ENCODE measurements around the gene NPHP4. TPM values are rescaled to one million over a fixed set of nuclear protein-coding genes. Genes with fewer than 3 reads are reported as not detected.

The NPHP4 gene
- total and polyA plus RNA-seq, 2 donors (not counting 3 experiments of a cell fraction or from before 2014, with no cell fraction given): 4.4 to 11.7 TPM

- Histone ChIP-seq H3K9me3 (replicated peaks; ENCODE audit: control insufficient read depth, insufficient read depth, low read length) (no peaks in the 10 kb centered on the region), H3K4me3 (replicated peaks in 1 of 3; ENCODE audit: insufficient read depth in 1 of 3, low read depth in 1 of 3, low read length in 3 of 3) (no peak overlapping the region), H3K27me3 (ENCODE audit: control insufficient read depth in 2 of 2, insufficient read depth in 2 of 2, low read length in 2 of 2) (no peaks in the 10 kb centered on the region), H3K9ac (replicated peaks; ENCODE audit: extremely low read depth, insufficient read depth, low read length) (no peak overlapping the region), H3K27ac (ENCODE audit: insufficient read depth, low read depth, low read length) (no peak overlapping the region), H4K20me1 (replicated peaks; ENCODE audit: control insufficient read depth, extremely low read depth, insufficient read depth, low read length) (no peaks in the 10 kb centered on the region), H3K4me2 (ENCODE audit: insufficient read depth, low read length) (no peak overlapping the region), H3K4me1 (ENCODE audit: control insufficient read depth, extremely low read depth, insufficient read depth, low read length) (peaks cover 7% of the 10 kb centered on the region), H3K79me2 (ENCODE audit: control insufficient read depth, insufficient read depth, low read length) (no peaks in the 10 kb centered on the region), H2AFZ (ENCODE audit: low read depth, low read length) (no peak overlapping the region), H3K36me3 (ENCODE audit: control insufficient read depth in 2 of 2, extremely low read depth in 1 of 2, insufficient read depth in 2 of 2, low read length in 2 of 2) (no peaks in the 10 kb centered on the region), H3K9me1 (replicated peaks; ENCODE audit: control insufficient read depth, extremely low read depth, insufficient read depth, low read length) (no peaks in the 10 kb centered on the region)
- intact Hi-C loops (cut with micrococcal nuclease): no loop called here
- no peak for TF ChIP-seq MYC (IDR thresholded peaks at IDR 0.05; ENCODE audit: low read depth, low read length)
- no peak for TF ChIP-seq CTCF (IDR thresholded peaks at IDR 0.05; ENCODE audit: extremely low read depth in 1 of 2, insufficient read depth in 1 of 2, low read depth in 1 of 2, low read length in 2 of 2)
- TF ChIP-seq JUN (IDR thresholded peaks at IDR 0.05; ENCODE audit: borderline replicate concordance, insufficient read depth, insufficient read length, low read depth): no peak
- TF ChIP-seq EZH2 (IDR thresholded peaks at IDR 0.05; ENCODE audit: borderline replicate concordance, low read depth, low read length, severe bottlenecking): no peak
- no peak for TF ChIP-seq FOS (IDR thresholded peaks at IDR 0.05; ENCODE audit: borderline replicate concordance, insufficient read depth, low read length)
- no peak for TF ChIP-seq GATA2 (IDR thresholded peaks at IDR 0.05; ENCODE audit: insufficient read depth, insufficient read length, low read depth, low read length)
- dilution Hi-C loops (cut with MboI; ENCODE audit: extremely low pct_ligation_motif_present, low sequenced_read_pairs): no loop called here
- no peak for DNase-seq (ENCODE audit: low read depth, low spot score)
- FAIRE-seq: no peak
- POLR2A ChIA-PET: no interaction called here
- BruUV-seq (replicated peaks): no TSS peak
- CTCF ChIA-PET: no interaction called here
Observed at GRCh38 chr1:5997316-5997715, 5.1 kb upstream of the NPHP4 start.

Data from endothelial cell of umbilical vein (primary cell).